GM12878 (cell line): Measurements from ENCODE around the gene PRRG4. TPM values are rescaled to one million over a fixed set of nuclear protein-coding genes. Genes with fewer than 3 reads are reported as not detected.

Experiments
- ATAC-seq: fragments of 200-7000 bp; cut with Tn5 transposase; 3 replicates; pipeline ENCODE4 v1.9.1; 2020; ENCODE audit warnings: mild to moderate bottlenecking, moderate library complexity
- BruUV-seq: library from RNA; stranded (reverse); fragments of 400-500 nt; replicated peaks from 2 replicates; lab custom pipeline; 2021; lab: Mats Ljungman, UMichigan
- CTCF ChIA-PET: fragments of 300-600 bp; sonication (Branson Sonifier 250); formaldehyde crosslinking; extraction: SDS; loops from one replicate; lab custom pipeline; 2021; ENCODE audit warnings: inconsistent platforms; lab: Yijun Ruan, JAX
- POLR2A ChIA-PET: fragments of 350-600 bp; formaldehyde crosslinking; extraction: SDS; loops from one replicate; lab custom pipeline; 2021; ENCODE audit warnings: inconsistent platforms; lab: Charles Lee
- RAD21 ChIA-PET: fragments of 300-600 bp; sonication (Branson Sonifier 250); formaldehyde crosslinking; loops from one replicate; lab custom pipeline; 2023; ENCODE audit warnings: antibody characterized with exemption; ENCODE audit not compliant: unreplicated experiment; lab: Charles Lee
- SMC1A ChIA-PET: fragments of 300-600 bp; sonication (Branson Sonifier 250); formaldehyde crosslinking; loops from one replicate; lab custom pipeline; 2023; ENCODE audit not compliant: unreplicated experiment, uncharacterized antibody; lab: Charles Lee
- DNase-seq: peaks from one replicate; pipeline ENCODE4 v3.0.0-alpha.2; 2011; ENCODE audit warnings: low read depth, low spot score
- FAIRE-seq: peaks from 3 replicates; lab custom pipeline; 2011; peaks lifted over from hg19 to GRCh38; lab: Jason Lieb, UNC
- H2AFZ ChIP-seq: 2 replicates; pipeline ENCODE4 v1.6.0; 2011; ENCODE audit warnings: low read depth, low read length, control low read depth; ENCODE audit not compliant: control insufficient read depth
- H3K27ac ChIP-seq: 2 replicates; pipeline ENCODE4 v1.5.1; 2011; ENCODE audit warnings: control low read depth; ENCODE audit not compliant: control insufficient read depth, insufficient read depth
- H3K27me3 ChIP-seq, 2 experiments: replicated peaks in 1 of 2; 2 replicates each; pipeline versions ENCODE4 v1.6.0 to v1.6.1; 2011; ENCODE audit warnings: low read length in 1 of 2; ENCODE audit not compliant: control insufficient read depth in 2 of 2, insufficient read depth in 2 of 2
- H3K36me3 ChIP-seq, 2 experiments: 2 replicates each; pipeline ENCODE4 v1.5.1; 2011; ENCODE audit warnings: low read length in 1 of 2; ENCODE audit not compliant: control insufficient read depth in 2 of 2, insufficient read depth in 2 of 2
- H3K4me1 ChIP-seq: 2 replicates; pipeline ENCODE4 v1.6.1; 2011; ENCODE audit warnings: mild to moderate bottlenecking, low read length, moderate library complexity, mixed read lengths; ENCODE audit not compliant: control insufficient read depth, insufficient read depth
- H3K4me2 ChIP-seq: 2 replicates; pipeline ENCODE4 v1.6.0; 2011; ENCODE audit warnings: control low read depth; ENCODE audit not compliant: control insufficient read depth, insufficient read depth
- H3K4me3 ChIP-seq: fragments of 200-600 bp; sonication (generic); 2 replicates; pipeline ENCODE4 v1.5.1; 2016
- H3K79me2 ChIP-seq: 2 replicates; pipeline ENCODE4 v1.6.0; 2011; ENCODE audit warnings: low read length; ENCODE audit not compliant: control insufficient read depth, insufficient read depth
- H3K9ac ChIP-seq: 2 replicates; pipeline ENCODE4 v1.8.0; 2011; ENCODE audit warnings: low read length, control low read depth, mixed read lengths; ENCODE audit not compliant: control insufficient read depth, insufficient read depth
- H3K9me3 ChIP-seq: replicated peaks from 3 replicates; pipeline ENCODE4 v1.5.1; 2011; ENCODE audit warnings: mild to moderate bottlenecking, low read length; ENCODE audit not compliant: control insufficient read depth, insufficient read depth
- H4K20me1 ChIP-seq: 2 replicates; pipeline ENCODE4 v1.6.0; 2011; ENCODE audit not compliant: control insufficient read depth, insufficient read depth
- CHD2 ChIP-seq: IDR thresholded peaks from 2 replicates; pipeline ENCODE4 v1.6.1; 2011; ENCODE audit warnings: low read depth, low read length, improper control_type of control experiment, borderline replicate concordance
- EP300 ChIP-seq, 2 experiments: fragments of 150-350 bp in 1 of 2; IDR thresholded peaks; 2 replicates each; pipeline ENCODE4 v1.6.1; 2011 to 2012; ENCODE audit warnings: low read depth in 2 of 2, low read length in 2 of 2, borderline replicate concordance in 1 of 2, improper control_type of control experiment in 1 of 2, inconsistent platforms in 1 of 2; ENCODE audit not compliant: control insufficient read depth in 1 of 2
- JUND ChIP-seq: IDR thresholded peaks from 2 replicates; pipeline ENCODE4 v1.6.1; 2012; ENCODE audit warnings: low read depth, mild to moderate bottlenecking, low read length, improper control_type of control experiment, moderate library complexity
- NR2C2 ChIP-seq: IDR thresholded peaks from 2 replicates; pipeline ENCODE4 v1.6.1; 2011; ENCODE audit warnings: borderline replicate concordance, low read depth; ENCODE audit not compliant: control insufficient read depth, insufficient read length
- SMAD1 ChIP-seq: fragments of 450-650 bp; IDR thresholded peaks from 2 replicates; pipeline ENCODE4 v1.6.1; 2018; ENCODE audit warnings: mild to moderate bottlenecking, low read depth; ENCODE audit not compliant: partially characterized antibody
- SMC3 ChIP-seq: IDR thresholded peaks from 2 replicates; pipeline ENCODE4 v1.6.1; 2011; ENCODE audit warnings: low read length, improper control_type of control experiment, borderline replicate concordance
- STAT3 ChIP-seq: IDR thresholded peaks from 2 replicates; pipeline ENCODE4 v1.6.1; 2011; ENCODE audit warnings: low read depth, low read length, improper control_type of control experiment
- WGBS: methylation state at CpG from one replicate; pipeline ENCODE4 v1.1.6; 2016; ENCODE audit warnings: low lambda C conversion rate; ENCODE audit not compliant: insufficient replicate concordance, insufficient coverage; ENCODE audit errors: missing lambda C conversion rate; 5-methylcytosine and 5-hydroxymethylcytosine counted together
- in situ Hi-C: fragments of 300-500 bp; cut with MboI; formaldehyde crosslinking; loops from 9 replicates; pipeline ENCODE4 v1.14.3; 2018; ENCODE audit warnings: mixed read lengths
- intact Hi-C: fragments of 100-400 bp; cut with micrococcal nuclease; formaldehyde crosslinking; loops from one replicate; pipeline ENCODE4 v1.14.2; 2022; ENCODE audit not compliant: unreplicated experiment
- polyA plus RNA-seq, 11 experiments: library from polyadenylated mRNA; depleted of rRNA in 4 of 11; unstranded in 6 of 11; stranded (reverse) in 5 of 11; fragments of >200 nt; fragmentation: Nextera tagmentation in 4 of 11; fragmentation: Illumina TruSeq in 1 of 11; extraction: Ambion mirVana in 4 of 11; extraction: Trizol in 1 of 11; gene quantifications; 1 replicate in 1 of 11; 2 replicates in 10 of 11; pipeline versions ENCODE4 v1.2.1 to v1.2.3, GENCODE V29; 2011 to 2016; ENCODE audit warnings: inconsistent platforms in 2 of 11, missing spikeins in 2 of 11, low read depth in 1 of 11
- total RNA-seq, 4 experiments: library from RNA; depleted of rRNA in 3 of 4; stranded (reverse); fragments of >200 nt in 3 of 4; fragmentation: Illumina TruSeq in 1 of 4; extraction: Trizol in 1 of 4; gene quantifications; 2 replicates each; pipeline versions ENCODE4 v1.2.1 to v1.2.3, GENCODE V29; 2013 to 2021
- TF ChIP-seq, protein P1 (sequence below): IDR thresholded peaks from 2 replicates; pipeline ENCODE4 v1.6.1; 2012; ENCODE audit warnings: low read depth, low read length, improper control_type of control experiment
- TF ChIP-seq, protein P2 (sequence below): fragments of 150-350 bp; IDR thresholded peaks from 2 replicates; pipeline ENCODE4 v1.6.1; 2016; ENCODE audit warnings: low read depth, low read length
- TF ChIP-seq, protein P3 (sequence below): fragments of 450-650 bp; IDR thresholded peaks from 2 replicates; pipeline ENCODE4 v1.6.1; 2014; ENCODE audit warnings: mild to moderate bottlenecking
- TF ChIP-seq, protein P4 (sequence below): IDR thresholded peaks from 2 replicates; pipeline ENCODE4 v1.6.1; 2011; ENCODE audit warnings: low read depth, low read length, improper control_type of control experiment, borderline replicate concordance

The PRRG4 gene
- total and polyA plus RNA-seq, 10 of the 15 experiments (the other 5 are each of a cell fraction or from before 2014, with no cell fraction given): 0.55 to 4.9 (median 1.9) TPM

DNA sequence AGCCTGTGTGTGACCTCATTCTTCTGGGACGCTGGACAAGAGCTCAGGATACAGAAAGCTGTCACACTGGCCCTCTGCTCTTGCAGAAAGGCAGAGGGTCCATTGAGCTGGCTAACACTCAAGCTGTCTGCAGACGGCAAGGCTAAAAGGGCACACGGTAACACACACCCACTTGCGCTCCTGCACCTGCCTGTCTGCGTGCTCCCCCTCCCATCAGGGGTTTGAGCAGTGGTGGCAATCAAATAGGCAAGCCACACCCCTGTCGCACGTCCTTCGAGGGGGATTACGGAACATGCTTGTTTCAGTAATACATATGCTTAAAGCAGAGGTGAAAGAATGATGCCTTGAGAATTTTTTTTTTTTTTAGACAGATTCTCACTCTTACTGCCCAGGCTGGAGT is 55.8 kb downstream of the PRRG4 start:
- ChIA-PET RAD21 (interaction anchor here (0.8 to 1.7 kb wide), 3 partner anchors 9 to 76 kb away, joined by 3 to 11 read pairs (median 4); no protein-coding TSS in a partner anchor), POLR2A (interaction anchor here (0.9 kb wide), 1 partner anchor 10 kb away, joined by 3 read pairs; no protein-coding TSS in a partner anchor), SMC1A (interaction anchor here (0.6 to 4.9 kb wide), 7 partner anchors 9 to 179 kb away, joined by 3 to 21 read pairs (median 3); no protein-coding TSS in a partner anchor), CTCF (interaction anchor here (1.0 to 4.6 kb wide), 8 partner anchors 10 to 180 kb away, joined by 3 to 34 read pairs (median 4); no protein-coding TSS in a partner anchor)
- WGBS: 82% methylated on average over 9 of the region's 9 CpGs
- Histone ChIP-seq H3K9me3 (no peaks in the 10 kb centered on the region), H3K4me1 (no peaks in the 10 kb centered on the region), H3K27me3 (no peaks in the 10 kb centered on the region), H3K9ac (no peak overlapping the region), H3K36me3 (no peaks in the 10 kb centered on the region), H3K79me2 (no peaks in the 10 kb centered on the region), H3K27ac (no peak overlapping the region), H4K20me1 (no peaks in the 10 kb centered on the region), H3K4me2 (no peak overlapping the region), H2AFZ (no peak overlapping the region), H3K4me3 (no peak overlapping the region)
- DNase-seq (no peak), ATAC-seq (no peak), FAIRE-seq (no peak)
- in situ Hi-C loops: no loop called here
- intact Hi-C loops: loop anchor here (5.0 kb wide), 1 partner anchor 177 kb away; no protein-coding TSS in a partner anchor
- no TSS peak for BruUV-seq
- TF ChIP-seq, protein P1, sequence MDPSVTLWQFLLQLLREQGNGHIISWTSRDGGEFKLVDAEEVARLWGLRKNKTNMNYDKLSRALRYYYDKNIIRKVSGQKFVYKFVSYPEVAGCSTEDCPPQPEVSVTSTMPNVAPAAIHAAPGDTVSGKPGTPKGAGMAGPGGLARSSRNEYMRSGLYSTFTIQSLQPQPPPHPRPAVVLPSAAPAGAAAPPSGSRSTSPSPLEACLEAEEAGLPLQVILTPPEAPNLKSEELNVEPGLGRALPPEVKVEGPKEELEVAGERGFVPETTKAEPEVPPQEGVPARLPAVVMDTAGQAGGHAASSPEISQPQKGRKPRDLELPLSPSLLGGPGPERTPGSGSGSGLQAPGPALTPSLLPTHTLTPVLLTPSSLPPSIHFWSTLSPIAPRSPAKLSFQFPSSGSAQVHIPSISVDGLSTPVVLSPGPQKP: no peak
- TF ChIP-seq, protein P2, sequence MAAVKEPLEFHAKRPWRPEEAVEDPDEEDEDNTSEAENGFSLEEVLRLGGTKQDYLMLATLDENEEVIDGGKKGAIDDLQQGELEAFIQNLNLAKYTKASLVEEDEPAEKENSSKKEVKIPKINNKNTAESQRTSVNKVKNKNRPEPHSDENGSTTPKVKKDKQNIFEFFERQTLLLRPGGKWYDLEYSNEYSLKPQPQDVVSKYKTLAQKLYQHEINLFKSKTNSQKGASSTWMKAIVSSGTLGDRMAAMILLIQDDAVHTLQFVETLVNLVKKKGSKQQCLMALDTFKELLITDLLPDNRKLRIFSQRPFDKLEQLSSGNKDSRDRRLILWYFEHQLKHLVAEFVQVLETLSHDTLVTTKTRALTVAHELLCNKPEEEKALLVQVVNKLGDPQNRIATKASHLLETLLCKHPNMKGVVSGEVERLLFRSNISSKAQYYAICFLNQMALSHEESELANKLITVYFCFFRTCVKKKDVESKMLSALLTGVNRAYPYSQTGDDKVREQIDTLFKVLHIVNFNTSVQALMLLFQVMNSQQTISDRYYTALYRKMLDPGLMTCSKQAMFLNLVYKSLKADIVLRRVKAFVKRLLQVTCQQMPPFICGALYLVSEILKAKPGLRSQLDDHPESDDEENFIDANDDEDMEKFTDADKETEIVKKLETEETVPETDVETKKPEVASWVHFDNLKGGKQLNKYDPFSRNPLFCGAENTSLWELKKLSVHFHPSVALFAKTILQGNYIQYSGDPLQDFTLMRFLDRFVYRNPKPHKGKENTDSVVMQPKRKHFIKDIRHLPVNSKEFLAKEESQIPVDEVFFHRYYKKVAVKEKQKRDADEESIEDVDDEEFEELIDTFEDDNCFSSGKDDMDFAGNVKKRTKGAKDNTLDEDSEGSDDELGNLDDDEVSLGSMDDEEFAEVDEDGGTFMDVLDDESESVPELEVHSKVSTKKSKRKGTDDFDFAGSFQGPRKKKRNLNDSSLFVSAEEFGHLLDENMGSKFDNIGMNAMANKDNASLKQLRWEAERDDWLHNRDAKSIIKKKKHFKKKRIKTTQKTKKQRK: no peak
- TF ChIP-seq, protein P3, sequence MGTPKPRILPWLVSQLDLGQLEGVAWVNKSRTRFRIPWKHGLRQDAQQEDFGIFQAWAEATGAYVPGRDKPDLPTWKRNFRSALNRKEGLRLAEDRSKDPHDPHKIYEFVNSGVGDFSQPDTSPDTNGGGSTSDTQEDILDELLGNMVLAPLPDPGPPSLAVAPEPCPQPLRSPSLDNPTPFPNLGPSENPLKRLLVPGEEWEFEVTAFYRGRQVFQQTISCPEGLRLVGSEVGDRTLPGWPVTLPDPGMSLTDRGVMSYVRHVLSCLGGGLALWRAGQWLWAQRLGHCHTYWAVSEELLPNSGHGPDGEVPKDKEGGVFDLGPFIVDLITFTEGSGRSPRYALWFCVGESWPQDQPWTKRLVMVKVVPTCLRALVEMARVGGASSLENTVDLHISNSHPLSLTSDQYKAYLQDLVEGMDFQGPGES: no peak
- TF ChIP-seq STAT3 (no peak), JUND (no peak), SMAD1 (no peak), CHD2 (no peak), NR2C2 (no peak), EP300 (IDR thresholded peaks at IDR 0.05; ENCODE audit: borderline replicate concordance in 1 of 2, control insufficient read depth in 1 of 2, low read depth in 2 of 2, low read length in 2 of 2) (no peak), SMC3 (no peak)
- TF ChIP-seq, protein P4, sequence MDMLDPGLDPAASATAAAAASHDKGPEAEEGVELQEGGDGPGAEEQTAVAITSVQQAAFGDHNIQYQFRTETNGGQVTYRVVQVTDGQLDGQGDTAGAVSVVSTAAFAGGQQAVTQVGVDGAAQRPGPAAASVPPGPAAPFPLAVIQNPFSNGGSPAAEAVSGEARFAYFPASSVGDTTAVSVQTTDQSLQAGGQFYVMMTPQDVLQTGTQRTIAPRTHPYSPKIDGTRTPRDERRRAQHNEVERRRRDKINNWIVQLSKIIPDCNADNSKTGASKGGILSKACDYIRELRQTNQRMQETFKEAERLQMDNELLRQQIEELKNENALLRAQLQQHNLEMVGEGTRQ: no peak
